Right lobe of liver (tissue), 6 donors: ENCODE data around the gene RAB27B. TPM values are rescaled to one million over a fixed set of nuclear protein-coding genes. Genes with fewer than 3 reads are reported as not detected.

Source experiments
- ATAC-seq, 4 donors: fragments of 200-7000 bp; cut with Tn5 transposase; one replicate each; pipeline ENCODE4 v1.9.1; 2020; ENCODE audit warnings: mild to moderate bottlenecking in 4 of 4, moderate library complexity in 4 of 4
- DNase-seq, 3 donors: peaks; one replicate each; pipeline ENCODE4 v3.0.0-alpha.2; 2020
- H3K27ac ChIP-seq, 3 donors: fragments of 200-600 bp; one replicate each; pipeline ENCODE4 v1.8.0; 2022
- H3K27me3 ChIP-seq, 2 donors: fragments of 200-600 bp; one replicate each; pipeline ENCODE4 v1.8.0; 2022
- H3K36me3 ChIP-seq, 4 donors: fragments of 200-600 bp; sonication (generic) in 1 of 4; one replicate each; pipeline versions ENCODE4 v1.5.1 to v1.8.0; 2017 to 2022; ENCODE audit warnings: control low read depth in 1 of 4
- H3K4me1 ChIP-seq, 4 donors: fragments of 200-600 bp; sonication (generic) in 1 of 4; one replicate each; pipeline versions ENCODE4 v1.5.1 to v1.8.0; 2017 to 2022; ENCODE audit warnings: control low read depth in 1 of 4
- H3K4me3 ChIP-seq, 3 donors: fragments of 200-600 bp; one replicate each; pipeline ENCODE4 v1.8.0; 2022
- H3K9me3 ChIP-seq, 4 donors: fragments of 200-600 bp; sonication (generic) in 1 of 4; one replicate each; pipeline versions ENCODE4 v1.5.1 to v1.8.0; 2017 to 2022; ENCODE audit warnings: control low read depth in 1 of 4
- POLR2A ChIP-seq: fragments of 450-650 bp; IDR thresholded peaks from one replicate; pipeline ENCODE4 v1.6.1; 2017; ENCODE audit warnings: antibody characterized with exemption, mild to moderate bottlenecking
- WGBS: methylation state at CpG from one replicate; pipeline ENCODE4 v1.1.6; 2018; ENCODE audit warnings: low coverage, low lambda C conversion rate; ENCODE audit not compliant: insufficient coverage; ENCODE audit errors: missing lambda C conversion rate; 5-methylcytosine and 5-hydroxymethylcytosine counted together
- intact Hi-C, 2 donors: fragments of 100-400 bp; cut with DNase I; formaldehyde crosslinking; loops; one replicate each; pipeline versions ENCODE4 v1.11.2 to v1.14.1; 2022
- total RNA-seq, 6 experiments: library from RNA; depleted of rRNA in 2 of 6; stranded (reverse); fragments of >200 nt in 2 of 6; fragmentation: NEBNext Ultra II Directional in 3 of 6; extraction: Animal tissue kit (Norgen Biotek cat#: 25700) in 3 of 6; gene quantifications; one replicate each; pipeline versions ENCODE4 v1.1.0 to v1.2.4, GENCODE V29; 2016 to 2023
- TF ChIP-seq, protein P1 (sequence below), 4 donors: fragments of 200-600 bp in 3 of 4; fragments of 450-650 bp in 1 of 4; IDR thresholded peaks; one replicate each; pipeline versions ENCODE4 v1.5.1 to v1.8.0; 2016 to 2022; ENCODE audit warnings: antibody characterized with exemption in 4 of 4, mild to moderate bottlenecking in 2 of 4
- donor health status: DM: no; HTN: yes; CAD: no.
- donor health status: DM: no; HTN: no; CAD: no.
- donor health status: DM: no; HTN: no; CAD: no.
- donor health status: DM: no; HTN: yes; CAD: no.
- donor health status: DM: no; HTN: yes; CAD: no.

The RAB27B gene
- total RNA-seq, 6 experiments from 2014 or later = 0.53 to 1.0 (median 0.85) TPM

DNA sequence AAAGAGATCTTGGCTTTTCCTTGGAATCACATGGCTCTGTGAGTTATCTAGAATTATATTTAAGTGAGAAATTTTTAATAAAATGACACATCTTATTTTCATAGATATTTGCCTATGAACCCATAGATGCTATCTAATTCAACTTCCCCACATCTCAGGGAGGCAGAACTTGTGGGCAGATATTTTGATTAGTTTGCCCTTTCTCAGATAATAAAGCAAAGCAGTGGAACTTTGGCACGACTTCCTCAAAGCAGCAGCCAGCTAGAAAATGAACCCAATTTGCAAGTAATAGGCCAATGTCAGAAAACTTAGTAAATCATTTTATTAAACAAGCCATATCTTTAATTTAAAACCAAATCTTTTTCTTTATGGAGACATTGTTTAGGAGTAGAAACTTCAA lies 32.7 kb downstream of the RAB27B start:
- H3K4me3 ChIP-seq = no peak overlapping the region
- no peak for DNase-seq
- 50% methylated on average over 1 of the region's 1 CpG for WGBS
- H3K36me3 ChIP-seq = no peaks in the 10 kb centered on the region
- H3K27me3 ChIP-seq = no peaks in the 10 kb centered on the region
- intact Hi-C loops = no loop called here
- no peak for ATAC-seq
- no peaks in the 10 kb centered on the region for H3K9me3 ChIP-seq
- no peak overlapping the region for H3K27ac ChIP-seq
- H3K4me1 ChIP-seq = no peaks in the 10 kb centered on the region
- TF ChIP-seq POLR2A = no peak
- TF ChIP-seq, protein P1, sequence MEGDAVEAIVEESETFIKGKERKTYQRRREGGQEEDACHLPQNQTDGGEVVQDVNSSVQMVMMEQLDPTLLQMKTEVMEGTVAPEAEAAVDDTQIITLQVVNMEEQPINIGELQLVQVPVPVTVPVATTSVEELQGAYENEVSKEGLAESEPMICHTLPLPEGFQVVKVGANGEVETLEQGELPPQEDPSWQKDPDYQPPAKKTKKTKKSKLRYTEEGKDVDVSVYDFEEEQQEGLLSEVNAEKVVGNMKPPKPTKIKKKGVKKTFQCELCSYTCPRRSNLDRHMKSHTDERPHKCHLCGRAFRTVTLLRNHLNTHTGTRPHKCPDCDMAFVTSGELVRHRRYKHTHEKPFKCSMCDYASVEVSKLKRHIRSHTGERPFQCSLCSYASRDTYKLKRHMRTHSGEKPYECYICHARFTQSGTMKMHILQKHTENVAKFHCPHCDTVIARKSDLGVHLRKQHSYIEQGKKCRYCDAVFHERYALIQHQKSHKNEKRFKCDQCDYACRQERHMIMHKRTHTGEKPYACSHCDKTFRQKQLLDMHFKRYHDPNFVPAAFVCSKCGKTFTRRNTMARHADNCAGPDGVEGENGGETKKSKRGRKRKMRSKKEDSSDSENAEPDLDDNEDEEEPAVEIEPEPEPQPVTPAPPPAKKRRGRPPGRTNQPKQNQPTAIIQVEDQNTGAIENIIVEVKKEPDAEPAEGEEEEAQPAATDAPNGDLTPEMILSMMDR (IDR thresholded peaks at IDR 0.05) = no peak

DNA sequence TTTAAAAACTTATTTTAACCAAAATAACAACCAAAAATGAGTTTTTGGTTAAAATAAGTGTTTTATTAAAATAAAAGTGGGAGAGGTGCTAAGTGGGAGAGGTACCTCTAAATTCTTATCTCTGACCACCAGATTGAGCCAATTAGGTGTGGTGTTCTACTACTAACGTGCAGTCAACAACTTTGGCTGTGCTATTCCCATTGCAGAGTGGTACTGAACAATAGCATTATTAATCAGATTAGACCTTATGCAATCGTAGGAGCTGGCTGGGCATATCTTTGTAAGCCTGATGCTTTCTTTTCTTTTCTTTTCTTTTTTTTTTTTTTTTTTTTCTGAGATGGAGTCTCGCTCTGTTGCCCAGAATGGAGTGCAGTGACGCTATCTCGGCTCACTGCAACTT lies 38.9 kb downstream of the RAB27B start:
- Histone ChIP-seq H3K27ac (no peak overlapping the region), H3K27me3 (no peaks in the 10 kb centered on the region), H3K4me3 (no peak overlapping the region), H3K4me1 (no peaks in the 10 kb centered on the region), H3K36me3 (no peaks in the 10 kb centered on the region), H3K9me3 (no peaks in the 10 kb centered on the region)
- 79% methylated on average over 5 of the region's 5 CpGs for WGBS
- DNase-seq = no peak
- no peak for ATAC-seq
- intact Hi-C loops = no loop called here
- TF ChIP-seq POLR2A = no peak
- TF ChIP-seq, protein P1 (IDR thresholded peaks at IDR 0.05) = no peak

DNA sequence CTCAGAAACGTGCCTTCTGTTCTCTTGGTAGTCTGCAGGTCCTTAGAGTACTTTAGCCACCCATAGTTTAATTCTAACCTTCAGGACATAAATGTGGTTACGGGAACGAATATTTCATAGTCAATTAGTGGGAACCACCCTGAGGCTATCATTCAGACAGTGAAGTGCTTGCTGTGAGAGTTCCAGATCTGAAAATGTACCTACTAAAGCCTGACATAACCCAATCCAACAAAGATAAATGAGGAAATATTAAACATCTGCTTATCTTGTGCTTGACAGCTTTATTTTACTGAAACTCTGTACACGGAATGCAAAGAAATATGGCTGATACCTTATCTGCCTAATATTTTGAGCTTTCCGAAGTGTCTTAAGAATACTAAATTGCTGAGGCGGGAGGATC lies 43.0 kb downstream of the RAB27B start:
- intact Hi-C loops = no loop called here
- DNase-seq = no peak
- WGBS = 78% methylated on average over 6 of the region's 6 CpGs

DNA sequence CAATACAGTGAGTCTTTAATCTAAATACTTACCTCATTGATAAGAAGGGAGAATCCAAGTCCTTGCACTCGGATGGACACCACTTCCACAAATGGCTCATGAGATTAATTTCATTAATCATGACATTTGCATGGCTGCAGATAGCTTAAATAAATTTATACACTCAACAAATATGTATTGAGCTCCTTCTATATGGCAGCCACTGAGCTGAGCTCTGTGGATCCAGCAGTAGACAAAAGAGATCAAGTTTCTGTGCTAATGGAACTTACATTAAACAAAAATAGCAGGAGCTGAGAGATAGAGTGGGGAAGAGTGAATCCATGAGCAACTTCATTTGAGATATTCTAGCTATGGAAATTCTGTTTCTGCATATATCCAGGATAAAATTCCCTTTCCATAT lies 44.4 kb downstream of the RAB27B start:
- intact Hi-C loops = no loop called here
- no peak overlapping the region for H3K27ac ChIP-seq
- 87% methylated on average over 1 of the region's 1 CpG for WGBS

More for the DNA sequence above, 43.0 kb downstream of the RAB27B start:
- Histone ChIP-seq H3K4me1 (peaks cover 0 to 12% (median 7%) of the 10 kb centered on the region in 4 donors), H3K9me3 (no peaks in the 10 kb centered on the region), H3K4me3 (no peak overlapping the region), H3K27ac (no peak overlapping the region), H3K27me3 (no peaks in the 10 kb centered on the region), H3K36me3 (no peaks in the 10 kb centered on the region)
- no peak for ATAC-seq
- TF ChIP-seq, protein P1 (IDR thresholded peaks at IDR 0.05) = no peak
- TF ChIP-seq POLR2A = no peak

More for the DNA sequence above, 44.4 kb downstream of the RAB27B start:
- ATAC-seq (no peak), DNase-seq (no peak)
- TF ChIP-seq, protein P1 (IDR thresholded peaks at IDR 0.05) = no peak
- TF ChIP-seq POLR2A = no peak
- H3K4me1 ChIP-seq = peaks cover 0 to 12% (median 7%) of the 10 kb centered on the region in 4 donors
- H3K9me3 ChIP-seq = no peaks in the 10 kb centered on the region
- no peak overlapping the region for H3K4me3 ChIP-seq
- no peaks in the 10 kb centered on the region for H3K36me3 ChIP-seq
- H3K27me3 ChIP-seq = no peaks in the 10 kb centered on the region
